SK-N-SH (cell line): Measurements from ENCODE around the gene ZNF627. TPM values are rescaled to one million over a fixed set of nuclear protein-coding genes. Genes with fewer than 3 reads are reported as not detected.

Source experiments
- CTCF ChIA-PET: fragments of 300-600, 350-600 bp; formaldehyde crosslinking; extraction: SDS; loops from one replicate; lab custom pipeline; 2021; lab: Yijun Ruan, JAX
- POLR2A ChIA-PET: fragments of 350-600 bp; sonication (Branson Sonifier 250); formaldehyde crosslinking; extraction: SDS; loops from one replicate; lab custom pipeline; 2020; ENCODE audit warnings: antibody characterized with exemption, inconsistent platforms; lab: Yijun Ruan, JAX
- DNase-seq: peaks from one replicate; pipeline ENCODE4 v3.0.0; 2012
- H2AFZ ChIP-seq: fragments of 200-600 bp; sonication (generic); 2 replicates; pipeline ENCODE4 v1.8.1; 2016; ENCODE audit warnings: antibody characterized with exemption, mild to moderate bottlenecking, low read depth
- H3F3A ChIP-seq: fragments of 200-600 bp; sonication (generic); replicated peaks from 2 replicates; pipeline ENCODE3; 2016; ENCODE audit warnings: antibody characterized with exemption, mild to moderate bottlenecking; ENCODE audit not compliant: insufficient read depth
- H3K27ac ChIP-seq, 2 experiments: fragments of 200-500 bp in 1 of 2; fragments of 200-600 bp in 1 of 2; sonication (Bioruptor generic) in 1 of 2; sonication (generic), shearing (Covaris generic) in 1 of 2; 2 replicates each; pipeline versions ENCODE4 v1.5.1 to v1.6.1; 2014 to 2016; ENCODE audit warnings: low read depth in 2 of 2, inconsistent platforms in 1 of 2, low read length in 1 of 2, mild to moderate bottlenecking in 1 of 2, mixed read lengths in 1 of 2
- H3K27me3 ChIP-seq: fragments of 200-600 bp; sonication (generic), shearing (Covaris generic); 2 replicates; pipeline ENCODE4 v1.6.1; 2016; ENCODE audit warnings: mixed run types; ENCODE audit not compliant: insufficient read depth
- H3K36me3 ChIP-seq, 2 experiments: fragments of 200-500 bp in 1 of 2; fragments of 200-600 bp in 1 of 2; sonication (Bioruptor generic) in 1 of 2; sonication (generic) in 1 of 2; replicated peaks in 1 of 2; 2 replicates each; pipeline versions ENCODE3 to v1.5.1; 2014 to 2016; ENCODE audit warnings: low read length in 1 of 2, mild to moderate bottlenecking in 1 of 2; ENCODE audit not compliant: insufficient read depth in 2 of 2, control insufficient read depth in 1 of 2
- H3K4me1 ChIP-seq, 2 experiments: fragments of 200-500 bp in 1 of 2; fragments of 200-600 bp in 1 of 2; sonication (Bioruptor generic) in 1 of 2; sonication (generic), shearing (Covaris generic) in 1 of 2; 2 replicates each; pipeline versions ENCODE4 v1.5.1 to v1.6.1; 2014 to 2016; ENCODE audit warnings: low read depth in 1 of 2, low read length in 1 of 2, mixed run types in 1 of 2; ENCODE audit not compliant: insufficient read depth in 2 of 2, control insufficient read depth in 1 of 2
- H3K4me2 ChIP-seq: fragments of 200-600 bp; sonication (generic), shearing (Covaris generic); 2 replicates; pipeline ENCODE4 v1.6.1; 2017; ENCODE audit warnings: mixed run types
- H3K4me3 ChIP-seq, 2 experiments: fragments of 200-500 bp in 1 of 2; fragments of 200-600 bp in 1 of 2; sonication (Bioruptor generic) in 1 of 2; sonication (generic), shearing (Covaris generic) in 1 of 2; 2 replicates each; pipeline versions ENCODE4 v1.5.1 to v1.8.1; 2014 to 2016; ENCODE audit warnings: low read depth in 2 of 2, inconsistent platforms in 1 of 2, low read length in 1 of 2, mild to moderate bottlenecking in 1 of 2, mixed read lengths in 1 of 2, moderate library complexity in 1 of 2
- H3K79me2 ChIP-seq: fragments of 200-600 bp; sonication (generic); 2 replicates; pipeline ENCODE4 v1.8.1; 2017; ENCODE audit warnings: mild to moderate bottlenecking; ENCODE audit not compliant: insufficient read depth
- H3K9ac ChIP-seq: fragments of 200-600 bp; sonication (generic); 2 replicates; pipeline ENCODE4 v1.6.1; 2017; ENCODE audit warnings: mixed run types
- H3K9me2 ChIP-seq: fragments of 200-600 bp; sonication (generic); 2 replicates; pipeline ENCODE4 v1.6.1; 2017; ENCODE audit warnings: mixed run types
- H3K9me3 ChIP-seq: fragments of 200-600 bp; sonication (generic); 2 replicates; pipeline ENCODE4 v1.6.1; 2017; ENCODE audit warnings: mixed run types, mild to moderate bottlenecking, moderate library complexity
- H4K20me1 ChIP-seq: fragments of 200-600 bp; sonication (generic); 2 replicates; pipeline ENCODE4 v1.6.1; 2017; ENCODE audit warnings: mild to moderate bottlenecking, mixed run types; ENCODE audit not compliant: insufficient read depth
- CHD2 ChIP-seq: fragments of 150-350 bp; IDR thresholded peaks from 2 replicates; pipeline ENCODE4 v1.6.1; 2018; ENCODE audit warnings: low read length; ENCODE audit not compliant: partially characterized antibody
- CTCF ChIP-seq: fragments of 200-600 bp; sonication (generic); IDR thresholded peaks from 2 replicates; pipeline ENCODE4 v1.6.1; 2017; ENCODE audit warnings: antibody characterized with exemption, mild to moderate bottlenecking, moderate library complexity
- EP300 ChIP-seq, 2 experiments: IDR thresholded peaks; 2 replicates each; pipeline versions ENCODE4 v1.4.0 to v1.6.1; 2012; ENCODE audit warnings: borderline replicate concordance in 1 of 2, low read depth in 1 of 2, low read length in 1 of 2
- EZH2phosphoT487 ChIP-seq: fragments of 200-600 bp; sonication (generic); IDR thresholded peaks from 2 replicates; pipeline ENCODE4 v1.6.1; 2017; ENCODE audit warnings: low read depth, mixed run types, mild to moderate bottlenecking, antibody characterized with exemption, moderate library complexity, borderline replicate concordance
- FOXJ3 ChIP-seq: sonication (generic); formaldehyde crosslinking; IDR thresholded peaks from 2 replicates; pipeline ENCODE4 v1.5.1; 2020; ENCODE audit warnings: mild to moderate bottlenecking, missing genetic modification reagents
- GABPA ChIP-seq: IDR thresholded peaks from 2 replicates; pipeline ENCODE4 v1.4.0; 2012; ENCODE audit warnings: low read depth, mild to moderate bottlenecking
- MEF2A ChIP-seq: IDR thresholded peaks from 2 replicates; pipeline ENCODE4 v1.4.0; 2012; ENCODE audit warnings: low read depth, borderline replicate concordance
- PBX3 ChIP-seq: IDR thresholded peaks from 2 replicates; pipeline ENCODE4; 2012
- POLR2AphosphoS5 ChIP-seq: IDR thresholded peaks from 2 replicates; pipeline ENCODE4 v1.6.1; 2012; ENCODE audit warnings: low read depth, low read length
- TAF1 ChIP-seq: IDR thresholded peaks from 2 replicates; pipeline ENCODE4 v1.6.1; 2012; ENCODE audit warnings: low read depth, mild to moderate bottlenecking, low read length, moderate library complexity, borderline replicate concordance
- TCF12 ChIP-seq: IDR thresholded peaks from 2 replicates; pipeline ENCODE4 v1.4.0; 2012
- USF2 ChIP-seq: fragments of 150-350 bp; IDR thresholded peaks from 2 replicates; pipeline ENCODE4 v1.6.1; 2017; ENCODE audit warnings: antibody characterized with exemption, low read length, low read depth, borderline replicate concordance
- ZBTB33 ChIP-seq: IDR thresholded peaks from 2 replicates; pipeline ENCODE4 v1.4.0; 2012; ENCODE audit warnings: low read depth, borderline replicate concordance
- WGBS: methylation state at CpG from one replicate; pipeline ENCODE4 v1.1.6; 2017; ENCODE audit warnings: low lambda C conversion rate; 5-methylcytosine and 5-hydroxymethylcytosine counted together
- polyA plus RNA-seq, 3 experiments: library from polyadenylated mRNA; depleted of rRNA; stranded (reverse); fragments of >200 nt; gene quantifications; 2 replicates each; pipeline ENCODE4 v1.2.3, GENCODE V29; 2012
- TF ChIP-seq, protein P1 (sequence below): IDR thresholded peaks from 2 replicates; pipeline ENCODE4 v1.4.0; 2012; ENCODE audit warnings: low read depth
- TF ChIP-seq, protein P2 (sequence below): IDR thresholded peaks from 2 replicates; pipeline ENCODE4 v1.4.0; 2012; ENCODE audit warnings: low read depth, borderline replicate concordance

Gene ZNF627
- polyA plus RNA-seq, 1 of the 3 experiments (the other 2 are of a cell fraction) = 5.8 TPM

DNA sequence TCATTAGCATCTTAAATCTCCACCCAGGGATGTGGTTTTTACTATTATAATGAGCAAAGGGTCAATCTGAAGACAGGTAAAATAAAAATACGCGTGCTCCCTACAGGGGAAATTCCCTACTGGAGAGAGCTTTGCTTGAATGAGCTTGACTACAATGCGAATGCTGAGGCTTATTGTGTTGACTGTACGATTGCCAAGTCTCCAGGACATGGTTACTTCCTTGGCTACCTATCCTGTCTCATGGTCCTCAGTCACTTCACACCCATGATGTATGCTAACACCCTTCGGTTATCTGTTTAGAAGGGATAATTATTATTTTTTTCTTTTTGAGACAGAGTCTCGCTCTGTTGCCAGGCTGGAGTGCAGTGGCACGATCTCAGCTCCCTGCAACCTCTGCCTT is 61.7 kb downstream of the ZNF627 start:
- peaks cover 0 to 3% of the 10 kb centered on the region in 2 experiments for H3K36me3 ChIP-seq
- H3K27me3 ChIP-seq = no peaks in the 10 kb centered on the region
- no peak overlapping the region for H3K4me2 ChIP-seq
- no peaks in the 10 kb centered on the region for H3F3A ChIP-seq
- ChIA-PET CTCF (interaction anchor here (0.7 to 1.1 kb wide), 2 partner anchors 41 to 136 kb away, joined by 3 to 5 read pairs; no protein-coding TSS in a partner anchor), POLR2A (no interaction called here)
- H3K4me1 ChIP-seq = no peaks in the 10 kb centered on the region
- H3K9ac ChIP-seq = no peak overlapping the region
- no peaks in the 10 kb centered on the region for H3K79me2 ChIP-seq
- no peak overlapping the region for H3K4me3 ChIP-seq
- no peaks in the 10 kb centered on the region for H3K9me2 ChIP-seq
- no peak overlapping the region for H3K27ac ChIP-seq
- TF ChIP-seq, protein P1, sequence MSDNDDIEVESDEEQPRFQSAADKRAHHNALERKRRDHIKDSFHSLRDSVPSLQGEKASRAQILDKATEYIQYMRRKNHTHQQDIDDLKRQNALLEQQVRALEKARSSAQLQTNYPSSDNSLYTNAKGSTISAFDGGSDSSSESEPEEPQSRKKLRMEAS = no peak
- TF ChIP-seq CTCF (no peak), TCF12 (no peak), MEF2A (no peak), FOXJ3 (CRISPR knock-in tag) (no peak), EZH2phosphoT487 (no peak), CHD2 (no peak), GABPA (no peak), PBX3 (no peak), TAF1 (no peak), USF2 (no peak), POLR2AphosphoS5 (no peak), EP300 (IDR thresholded peaks at IDR 0.05; ENCODE audit: borderline replicate concordance in 1 of 2, low read depth in 1 of 2, low read length in 1 of 2) (no peak), ZBTB33 (no peak)
- TF ChIP-seq, protein P2, sequence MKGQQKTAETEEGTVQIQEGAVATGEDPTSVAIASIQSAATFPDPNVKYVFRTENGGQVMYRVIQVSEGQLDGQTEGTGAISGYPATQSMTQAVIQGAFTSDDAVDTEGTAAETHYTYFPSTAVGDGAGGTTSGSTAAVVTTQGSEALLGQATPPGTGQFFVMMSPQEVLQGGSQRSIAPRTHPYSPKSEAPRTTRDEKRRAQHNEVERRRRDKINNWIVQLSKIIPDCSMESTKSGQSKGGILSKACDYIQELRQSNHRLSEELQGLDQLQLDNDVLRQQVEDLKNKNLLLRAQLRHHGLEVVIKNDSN = no peak
- H2AFZ ChIP-seq = no peak overlapping the region
- H4K20me1 ChIP-seq = no peaks in the 10 kb centered on the region
- DNase-seq = no peak
- 75% methylated on average over 7 of the region's 7 CpGs for WGBS
- H3K9me3 ChIP-seq = no peaks in the 10 kb centered on the region
